NCI-H345 treated with DMSO at 0.1 percent for 48 hours (cell line): Measurements from ENCODE around the gene LXN.
"Not testable (repeated sequence)": the region's sequence is repeated elsewhere in the genome, so short reads cannot be mapped to it uniquely, and the experiment has no call there.

Source experiments
- DNase-seq: peaks from one replicate; lab custom pipeline; 2025; ENCODE audit not compliant: unreplicated experiment; lab: John Stamatoyannopoulos, UW

LXN gene

GRCh38 chr3:158672215-158673176 is at the start of gene LXN:
Gene LXN (minus strand): TSS chr3:158672648. CDS start chr3:158672478, 170 bp downstream.
- DNase-seq, result no peak

- DNase-seq, result no peak
Observed at GRCh38 chr3:158722108-158722507, 49.7 kb upstream of the LXN start.

- no peak for DNase-seq
Observed at GRCh38 chr3:158718490-158719170, 46.2 kb upstream of the LXN start.

- DNase-seq, result no peak
Observed at GRCh38 chr3:158717576-158717975, 45.1 kb upstream of the LXN start.

GRCh38 chr3:158713094-158713499 is 40.6 kb upstream of the LXN start:
- DNase-seq, result no peak

DNA sequence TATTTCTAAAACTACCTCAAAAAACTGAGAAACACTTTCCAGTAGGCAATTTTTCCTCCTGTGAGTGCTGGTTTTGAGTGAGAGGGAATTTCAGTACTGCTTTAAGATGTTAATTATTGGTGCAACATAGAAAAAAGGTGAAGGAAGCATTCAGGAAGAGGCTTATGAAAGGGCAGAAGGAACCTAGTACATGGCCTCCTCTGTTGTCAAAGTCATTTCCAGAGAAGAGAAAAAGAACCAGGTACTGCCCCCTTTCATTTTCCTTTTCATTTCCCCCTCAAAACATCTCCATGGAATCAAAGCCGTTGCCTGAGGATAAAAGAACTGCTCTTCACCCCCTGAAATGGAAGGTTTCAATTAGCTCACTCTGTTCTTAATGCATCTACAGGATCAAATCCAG is 40.0 kb upstream of the LXN start:
- no peak for DNase-seq

- no peak for DNase-seq
Observed at GRCh38 chr3:158711886-158712285, 39.4 kb upstream of the LXN start.

DNA sequence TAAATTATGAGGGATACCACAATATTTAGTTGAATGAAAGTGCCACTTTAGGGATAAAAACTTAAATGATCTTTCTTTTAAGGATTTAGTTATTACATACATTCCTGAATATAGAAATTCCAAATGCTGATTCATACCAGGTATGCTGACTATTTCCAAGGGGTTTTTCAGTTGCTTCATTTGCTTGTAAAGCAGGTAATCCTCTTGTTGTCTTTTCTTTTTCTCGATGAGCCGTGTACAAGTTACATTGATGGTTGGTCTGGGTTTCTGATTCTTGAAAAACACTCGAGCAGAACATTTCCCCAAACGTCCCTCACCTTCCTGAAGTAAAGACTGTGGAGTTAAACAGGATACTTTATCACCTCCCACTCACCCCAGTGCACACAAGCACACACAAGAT is 38.2 kb upstream of the LXN start:
- no peak for DNase-seq

GRCh38 chr3:158709666-158710083 is 37.2 kb upstream of the LXN start:
- DNase-seq, result no peak

DNA sequence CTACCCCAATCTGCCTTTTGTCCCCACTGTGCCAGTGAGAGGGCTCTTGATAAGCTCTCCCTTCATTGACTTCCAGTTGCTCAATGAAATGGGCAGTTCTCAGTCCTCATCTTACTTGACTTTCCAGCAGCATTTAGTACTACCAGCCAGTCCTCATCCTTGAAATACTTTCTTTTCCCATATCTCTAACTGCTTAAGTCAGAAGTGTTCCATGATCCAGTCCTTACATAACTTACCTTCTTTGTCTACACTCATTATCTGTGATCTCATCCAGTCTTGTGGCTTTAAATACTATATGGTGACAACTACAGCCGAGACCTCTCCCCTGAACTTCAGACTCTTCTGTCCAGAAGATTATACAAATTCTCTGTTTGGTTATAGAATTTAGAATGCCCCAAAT is 31.1 kb upstream of the LXN start:
- DNase-seq, result no peak

DNA sequence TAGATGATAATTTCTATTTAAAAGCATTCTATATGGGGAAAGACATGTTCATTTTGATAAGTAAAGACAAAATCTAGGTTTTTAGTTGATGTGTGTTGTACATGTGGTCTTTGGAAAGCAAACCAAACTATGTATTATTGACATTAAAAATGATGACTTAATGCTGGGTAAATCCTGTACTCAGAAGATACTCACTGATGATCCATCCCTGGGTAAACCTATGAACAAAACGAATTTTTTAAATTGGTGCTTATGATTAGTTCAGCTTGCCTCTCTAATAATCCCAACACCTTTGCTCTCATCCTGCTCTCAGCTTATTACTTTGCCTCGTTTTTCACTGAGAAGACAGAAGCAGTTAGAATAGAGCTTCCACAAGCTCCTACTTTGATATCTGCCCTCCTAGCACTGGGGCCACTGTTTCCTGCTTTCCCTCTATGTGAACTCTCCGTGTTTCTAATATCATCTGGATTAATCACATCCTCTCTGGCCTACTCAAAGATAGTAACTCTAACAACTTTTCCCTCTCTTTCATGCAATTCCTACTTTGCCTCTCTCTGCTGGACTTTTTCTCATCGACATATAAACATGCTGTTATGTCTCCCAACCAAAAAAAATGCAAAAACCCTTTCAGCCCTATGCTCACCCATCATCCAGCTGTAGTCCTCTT is 30.5 kb upstream of the LXN start:
- no peak for DNase-seq

- no peak for DNase-seq
Observed at GRCh38 chr3:158701420-158702065, 29.1 kb upstream of the LXN start.

- DNase-seq, result no peak
Observed at GRCh38 chr3:158700559-158700958, 28.1 kb upstream of the LXN start.

DNA sequence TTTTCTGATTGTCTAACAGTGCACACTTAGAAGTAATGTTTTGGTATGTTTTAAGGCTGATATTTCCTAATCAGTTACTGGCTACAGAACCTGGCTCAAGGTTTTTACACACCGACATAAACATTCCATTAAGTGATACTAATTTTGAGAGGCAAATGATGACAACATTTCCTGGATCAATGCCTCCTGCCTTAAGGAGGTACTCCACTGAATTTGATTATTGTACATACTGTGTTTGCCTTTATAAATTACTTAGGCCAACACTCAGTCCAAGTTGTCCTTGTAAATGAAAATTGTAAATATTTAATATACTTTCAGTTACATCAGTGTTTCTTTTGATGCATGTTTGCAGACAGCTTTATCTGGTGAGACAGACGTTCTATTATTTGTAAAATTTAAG is 24.2 kb upstream of the LXN start:
- no peak for DNase-seq

DNA sequence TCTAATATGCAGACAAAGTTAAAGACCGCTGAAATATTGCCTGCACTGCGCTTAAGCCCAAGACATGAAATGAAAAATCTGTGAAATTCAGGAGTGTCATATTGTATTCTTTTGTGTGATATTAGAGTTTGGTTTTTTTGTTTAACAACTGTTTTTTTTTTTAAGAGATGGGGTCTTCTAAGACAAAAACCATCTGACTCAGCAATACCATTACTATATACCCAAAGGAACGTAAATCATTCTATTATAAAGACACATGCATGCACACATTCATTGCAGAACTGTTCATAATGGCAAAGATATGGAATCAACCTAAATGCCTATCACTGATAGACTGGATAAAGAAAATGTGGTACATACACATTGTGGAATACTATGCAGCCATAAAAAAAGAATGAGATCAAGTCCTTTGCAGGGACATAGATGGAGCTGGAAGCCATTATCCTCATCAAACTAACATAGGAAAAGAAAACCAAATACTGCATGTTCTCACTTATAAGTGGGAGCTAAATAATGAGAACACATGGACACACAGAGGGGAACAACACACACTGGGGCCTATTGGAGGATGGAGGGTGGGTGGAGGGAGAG is 21.5 kb upstream of the LXN start:
- not testable (repeated sequence) for DNase-seq

GRCh38 chr3:158685159-158685558 is 12.7 kb upstream of the LXN start:
- no peak for DNase-seq

- no peak for DNase-seq
Observed at GRCh38 chr3:158683230-158683962, 10.9 kb upstream of the LXN start.

- DNase-seq, result no peak
Observed at GRCh38 chr3:158680861-158681260, 8.4 kb upstream of the LXN start.

GRCh38 chr3:158679547-158680000 is 7.1 kb upstream of the LXN start:
- DNase-seq, result no peak

GRCh38 chr3:158678687-158679086 is 6.2 kb upstream of the LXN start:
- DNase-seq, result no peak
